Nephron progenitor cell (in vitro differentiated cells): ENCODE results near the gene TNMD.
A peak's percentile ranks its signal among the peaks of the same experiment; 100 is the strongest.

Experiments
- DNase-seq: peaks from one replicate; pipeline ENCODE4 v3.0.0; 2021
- H3K27ac Mint-ChIP-seq: 2 replicates; pipeline ENCODE4 v1.8.0; 2021; ENCODE audit warnings: mild to moderate bottlenecking, moderate library complexity, mixed read lengths
- H3K27me3 Mint-ChIP-seq: 2 replicates; pipeline ENCODE4 v1.8.0; 2021; ENCODE audit warnings: mild to moderate bottlenecking, low read depth, mixed read lengths; ENCODE audit not compliant: poor library complexity
- H3K36me3 Mint-ChIP-seq: 2 replicates; pipeline ENCODE4 v1.8.0; 2021; ENCODE audit warnings: low read depth, mixed read lengths
- H3K4me1 Mint-ChIP-seq: 2 replicates; pipeline ENCODE4 v1.8.0; 2021; ENCODE audit warnings: mixed read lengths
- H3K4me3 Mint-ChIP-seq: 2 replicates; pipeline ENCODE4 v1.8.0; 2021; ENCODE audit warnings: mild to moderate bottlenecking, moderate library complexity, mixed read lengths
- H3K9me3 Mint-ChIP-seq: 2 replicates; pipeline ENCODE4 v1.8.0; 2021; ENCODE audit warnings: mild to moderate bottlenecking, moderate library complexity, mixed read lengths
- CTCF ChIP-seq: fragments of 200-600 bp; sonication (generic); IDR thresholded peaks from 2 replicates; pipeline ENCODE4 v1.5.0; 2021; ENCODE audit warnings: antibody characterized with exemption

TNMD gene

GRCh38 chrX:100645106-100645505 lies 60.4 kb downstream of the TNMD start:
- Mint-ChIP-seq H3K4me3 (peak overlapping the region; percentile 12), H3K4me1 (peaks cover 45% of the 10 kb centered on the region), H3K27me3 (no peaks in the 10 kb centered on the region), H3K36me3 (no peaks in the 10 kb centered on the region), H3K9me3 (peaks cover 31% of the 10 kb centered on the region), H3K27ac (no peak overlapping the region)
- no peak for TF ChIP-seq CTCF
- no peak for DNase-seq

GRCh38 chrX:100647095-100647494 lies 62.4 kb downstream of the TNMD start:
- no peak overlapping the region for H3K4me3 Mint-ChIP-seq
- H3K27me3 Mint-ChIP-seq: no peaks in the 10 kb centered on the region
- H3K9me3 Mint-ChIP-seq: peaks cover 29% of the 10 kb centered on the region
- no peaks in the 10 kb centered on the region for H3K36me3 Mint-ChIP-seq
- no peak overlapping the region for H3K27ac Mint-ChIP-seq
- DNase-seq: no peak
- no peak for TF ChIP-seq CTCF
- H3K4me1 Mint-ChIP-seq: peaks cover 57% of the 10 kb centered on the region

GRCh38 chrX:100647739-100648138 lies 63.0 kb downstream of the TNMD start:
- Mint-ChIP-seq H3K36me3 (no peaks in the 10 kb centered on the region), H3K27ac (peak overlapping the region; percentile 98), H3K4me1 (peaks cover 51% of the 10 kb centered on the region), H3K4me3 (no peak overlapping the region), H3K27me3 (no peaks in the 10 kb centered on the region), H3K9me3 (peaks cover 27% of the 10 kb centered on the region)
- no peak for TF ChIP-seq CTCF
- DNase-seq: no peak

- DNase-seq: no peak
- Mint-ChIP-seq H3K27me3 (no peaks in the 10 kb centered on the region), H3K9me3 (peaks cover 34% of the 10 kb centered on the region), H3K4me3 (peak overlapping the region; percentile 18), H3K4me1 (peaks cover 51% of the 10 kb centered on the region), H3K27ac (peak overlapping the region; percentile 98), H3K36me3 (no peaks in the 10 kb centered on the region)
- no peak for TF ChIP-seq CTCF
Measured at GRCh38 chrX:100648458-100649417, 64.0 kb downstream of the TNMD start.
